ENCODE results near the gene DRC7.

DRC7 gene

GRCh38 chr16:57677622-57678369, 16.8 kb upstream of the DRC7 start:
- DNase-seq: no peak

GRCh38 chr16:57679016-57679415, 15.6 kb upstream of the DRC7 start:
- no peak for DNase-seq

GRCh38 chr16:57679767-57680482, 14.7 kb upstream of the DRC7 start:
- no peak for DNase-seq

- DNase-seq: no peak
These were observed 13.7 kb upstream of the DRC7 start for GRCh38 chr16:57680842-57681375.

- DNase-seq: no peak
These were observed 12.5 kb upstream of the DRC7 start for GRCh38 chr16:57681950-57682728.

- no peak for DNase-seq
These were observed 11.6 kb upstream of the DRC7 start for GRCh38 chr16:57682809-57683635.

GRCh38 chr16:57683636-57684545, 10.7 kb upstream of the DRC7 start:
- DNase-seq: no peak

- DNase-seq: no peak
These were observed 9.8 kb upstream of the DRC7 start for GRCh38 chr16:57684626-57685358.

GRCh38 chr16:57685633-57686032, 9.0 kb upstream of the DRC7 start:
- DNase-seq: no peak

- DNase-seq: no peak
These were observed 8.0 kb upstream of the DRC7 start for GRCh38 chr16:57686577-57686976.

GRCh38 chr16:57687363-57687929, 7.2 kb upstream of the DRC7 start:
- no peak for DNase-seq

- no peak for DNase-seq
These were observed 6.1 kb upstream of the DRC7 start for GRCh38 chr16:57688487-57688986.

- DNase-seq: no peak
These were observed 5.4 kb upstream of the DRC7 start for GRCh38 chr16:57688987-57689761.

- peak; percentile 4 for DNase-seq
These were observed 4.6 kb upstream of the DRC7 start for GRCh38 chr16:57689762-57690558.

- no peak for DNase-seq
These were observed 3.7 kb upstream of the DRC7 start for GRCh38 chr16:57690782-57691471.

GRCh38 chr16:57692636-57693035, 2.0 kb upstream of the DRC7 start:
- no peak for DNase-seq

- no peak for DNase-seq
These were observed 1.1 kb upstream of the DRC7 start for GRCh38 chr16:57693550-57693949.

GRCh38 chr16:57694231-57694724, 328 bp upstream of the DRC7 start:
- no peak for DNase-seq

All from NCI-H2171 treated with DMSO at 0.1 percent for 48 hours (cell line).